Measurements from ENCODE around the gene AMBRA1.

- TF ChIP-seq ZBTB7A (IDR thresholded peaks at IDR 0.05; ENCODE audit: low read depth) (no peak), TAF1 (IDR thresholded peaks at IDR 0.05; ENCODE audit: low read depth) (no peak), YY1 (IDR thresholded peaks at IDR 0.05; ENCODE audit: low read depth) (no peak), MAX (IDR thresholded peaks at IDR 0.05) (no peak)
These were observed 225.9 kb downstream of the AMBRA1 start for GRCh38 chr11:46367916-46368267.

All from Ishikawa (cell line).